Karpas-422 (cell line): ENCODE measurements around the gene NPM1. TPM values are rescaled to one million over a fixed set of nuclear protein-coding genes. Genes with fewer than 3 reads are reported as not detected.

Experiments used
- DNase-seq: peaks from one replicate; pipeline ENCODE4 v3.0.0-alpha.2; 2015
- H2AFZ ChIP-seq: fragments of 200-600 bp; sonication (generic); 2 replicates; pipeline ENCODE4 v1.6.1; 2014; ENCODE audit warnings: antibody characterized with exemption, low read length, mixed read lengths
- H3K27ac ChIP-seq: fragments of 200-600 bp; sonication (generic); 2 replicates; pipeline ENCODE4 v1.5.1; 2014; ENCODE audit warnings: mild to moderate bottlenecking, low read length, moderate library complexity
- H3K27me3 ChIP-seq: fragments of 200-600 bp; sonication (generic); 2 replicates; pipeline ENCODE4 v1.6.1; 2014; ENCODE audit warnings: low read length, mixed read lengths
- H3K36me3 ChIP-seq: fragments of 200-600 bp; sonication (generic); 2 replicates; pipeline ENCODE4 v1.6.1; 2014; ENCODE audit warnings: low read length, mixed read lengths; ENCODE audit not compliant: insufficient read depth
- H3K4me1 ChIP-seq: fragments of 200-600 bp; sonication (generic); 2 replicates; pipeline ENCODE4 v1.6.1; 2014; ENCODE audit warnings: mild to moderate bottlenecking, low read length, mixed read lengths
- H3K4me2 ChIP-seq: fragments of 200-600 bp; sonication (generic); 2 replicates; pipeline ENCODE4 v1.6.1; 2014; ENCODE audit warnings: low read length, low read depth, mild to moderate bottlenecking; ENCODE audit not compliant: poor library complexity, severe bottlenecking
- H3K4me3 ChIP-seq: fragments of 200-600 bp; sonication (generic); 2 replicates; pipeline ENCODE4 v1.5.1; 2014; ENCODE audit warnings: mild to moderate bottlenecking, antibody characterized with exemption, low read length, mixed read lengths
- H3K79me2 ChIP-seq: fragments of 200-600 bp; sonication (generic); 2 replicates; pipeline ENCODE4 v1.6.1; 2014; ENCODE audit warnings: mild to moderate bottlenecking, low read length, mixed read lengths
- H3K9ac ChIP-seq: fragments of 200-600 bp; sonication (generic); 2 replicates; pipeline ENCODE4 v1.6.0; 2014; ENCODE audit warnings: low read length
- H3K9me2 ChIP-seq: fragments of 200-600 bp; sonication (generic), shearing (Covaris generic); replicated peaks from 2 replicates; pipeline ENCODE4 v1.6.0; 2014; ENCODE audit warnings: mild to moderate bottlenecking, low read length, moderate library complexity; ENCODE audit not compliant: insufficient read depth
- H3K9me3 ChIP-seq: fragments of 300-700, 200-600 bp; sonication (generic); 2 replicates; pipeline ENCODE4 v1.6.1; 2014; ENCODE audit warnings: low read length, mixed read lengths
- H4K20me1 ChIP-seq: fragments of 200-600 bp; sonication (generic); 2 replicates; pipeline ENCODE4 v1.6.1; 2014; ENCODE audit warnings: mild to moderate bottlenecking, antibody characterized with exemption, low read length, low read depth; ENCODE audit not compliant: insufficient read depth
- total RNA-seq: library from RNA; depleted of rRNA; stranded (reverse); fragments of >200 nt; shearing (Covaris generic); gene quantifications from 2 replicates; pipeline ENCODE4 v1.2.3, GENCODE V29; 2014; ENCODE audit warnings: low replicate concordance

The NPM1 gene
- total RNA-seq, 1 experiment from 2014 or later, result 1,970 TPM

DNA sequence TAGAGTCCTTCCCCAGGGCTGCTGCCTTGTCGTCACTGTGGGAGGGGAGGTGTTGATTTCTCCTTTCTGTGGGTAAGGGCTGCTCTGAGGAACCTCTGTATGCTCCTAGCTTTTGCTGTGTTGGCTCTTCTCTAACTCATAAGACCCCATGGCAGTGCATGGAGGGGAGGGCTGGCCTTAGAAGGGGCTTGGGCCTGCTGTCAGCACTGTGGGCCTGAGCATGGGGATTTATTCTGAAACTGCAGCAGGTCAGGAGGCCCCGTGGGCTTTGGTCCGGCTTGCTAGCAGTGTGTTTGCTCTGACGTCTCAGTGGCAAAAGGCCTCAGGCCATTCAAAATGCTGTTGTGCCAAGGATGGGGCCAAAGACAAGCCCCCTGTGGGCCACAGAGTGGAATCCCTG, 38.6 kb downstream of the NPM1 start:
- Histone ChIP-seq H2AFZ (no peak overlapping the region), H3K4me3 (no peak overlapping the region), H3K9me2 (no peaks in the 10 kb centered on the region), H3K36me3 (no peaks in the 10 kb centered on the region), H3K9me3 (no peaks in the 10 kb centered on the region), H3K27ac (no peak overlapping the region), H3K27me3 (no peaks in the 10 kb centered on the region), H3K9ac (no peak overlapping the region), H4K20me1 (peaks cover 5% of the 10 kb centered on the region; the same call in 1 of the 2 replicates), H3K79me2 (no peaks in the 10 kb centered on the region), H3K4me1 (no peaks in the 10 kb centered on the region), H3K4me2 (no peak overlapping the region)
- DNase-seq, result no peak

GRCh38 chr5:171426680-171427079, 39.0 kb downstream of the NPM1 start:
- Histone ChIP-seq H3K9ac (no peak overlapping the region), H3K79me2 (no peaks in the 10 kb centered on the region), H3K27ac (no peak overlapping the region), H2AFZ (no peak overlapping the region), H3K36me3 (no peaks in the 10 kb centered on the region), H3K9me3 (no peaks in the 10 kb centered on the region), H4K20me1 (peaks cover 5% of the 10 kb centered on the region; the same call in 1 of the 2 replicates), H3K4me2 (no peak overlapping the region), H3K27me3 (no peaks in the 10 kb centered on the region), H3K4me3 (no peak overlapping the region), H3K4me1 (no peaks in the 10 kb centered on the region), H3K9me2 (no peaks in the 10 kb centered on the region)
- DNase-seq, result no peak

- DNase-seq, result no peak
- H3K27me3 ChIP-seq, result no peaks in the 10 kb centered on the region
- H3K4me2 ChIP-seq, result no peak overlapping the region
- no peaks in the 10 kb centered on the region for H3K36me3 ChIP-seq
- no peak overlapping the region for H3K4me3 ChIP-seq
- H3K9ac ChIP-seq, result no peak overlapping the region
- H3K27ac ChIP-seq, result no peak overlapping the region
- no peaks in the 10 kb centered on the region for H3K79me2 ChIP-seq
- no peaks in the 10 kb centered on the region for H3K9me2 ChIP-seq
- H2AFZ ChIP-seq, result no peak overlapping the region
- no peaks in the 10 kb centered on the region for H3K9me3 ChIP-seq
- peaks cover 5% of the 10 kb centered on the region; the same call in 1 of the 2 replicates for H4K20me1 ChIP-seq
- H3K4me1 ChIP-seq, result no peaks in the 10 kb centered on the region
Measured at GRCh38 chr5:171427318-171428167, 39.9 kb downstream of the NPM1 start.

- Histone ChIP-seq H3K9me2 (no peaks in the 10 kb centered on the region), H3K27me3 (no peaks in the 10 kb centered on the region), H3K4me3 (no peak overlapping the region), H3K27ac (no peak overlapping the region), H3K79me2 (no peaks in the 10 kb centered on the region), H3K4me1 (no peaks in the 10 kb centered on the region), H2AFZ (no peak overlapping the region), H3K36me3 (no peaks in the 10 kb centered on the region), H3K9me3 (no peaks in the 10 kb centered on the region), H4K20me1 (0 out of 2 replicates have a peak, but pooled peaks cover 5% of the 10 kb centered on the region), H3K4me2 (no peak overlapping the region), H3K9ac (no peak overlapping the region)
- no peak for DNase-seq
Measured at GRCh38 chr5:171428168-171428696, 40.6 kb downstream of the NPM1 start.

GRCh38 chr5:171428809-171429542, 41.3 kb downstream of the NPM1 start:
- H3K27me3 ChIP-seq, result no peaks in the 10 kb centered on the region
- no peaks in the 10 kb centered on the region for H3K9me2 ChIP-seq
- no peaks in the 10 kb centered on the region for H3K36me3 ChIP-seq
- no peak overlapping the region for H3K4me2 ChIP-seq
- no peak overlapping the region for H3K9ac ChIP-seq
- no peaks in the 10 kb centered on the region for H3K79me2 ChIP-seq
- no peak overlapping the region for H2AFZ ChIP-seq
- 0 out of 2 replicates have a peak, but pooled peaks cover 5% of the 10 kb centered on the region for H4K20me1 ChIP-seq
- no peak overlapping the region for H3K27ac ChIP-seq
- no peaks in the 10 kb centered on the region for H3K4me1 ChIP-seq
- DNase-seq, result no peak
- H3K4me3 ChIP-seq, result no peak overlapping the region
- H3K9me3 ChIP-seq, result no peaks in the 10 kb centered on the region

DNA sequence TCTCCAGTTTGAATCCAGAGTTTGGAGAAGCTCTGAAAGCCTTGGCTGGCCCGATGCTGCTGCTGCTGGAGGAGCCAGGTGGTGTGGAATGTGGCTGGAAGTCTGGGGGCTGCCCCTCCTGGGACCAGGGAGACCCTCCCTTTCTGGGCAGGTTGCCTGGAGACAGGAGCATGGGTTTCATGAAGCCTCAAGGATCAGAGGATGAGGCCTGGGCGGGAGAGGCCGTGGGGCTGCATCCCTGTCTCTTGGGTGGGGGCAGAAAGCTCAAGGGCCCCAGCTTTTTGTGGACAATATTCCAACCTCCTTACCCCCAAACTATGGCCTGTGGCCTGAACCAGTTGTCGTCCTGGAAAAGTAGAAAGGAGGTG, 41.9 kb downstream of the NPM1 start:
- no peak overlapping the region for H3K9ac ChIP-seq
- H3K79me2 ChIP-seq, result no peaks in the 10 kb centered on the region
- H3K9me3 ChIP-seq, result no peaks in the 10 kb centered on the region
- no peak overlapping the region for H3K4me2 ChIP-seq
- no peak overlapping the region for H3K27ac ChIP-seq
- H3K27me3 ChIP-seq, result no peaks in the 10 kb centered on the region
- no peak overlapping the region for H2AFZ ChIP-seq
- H3K36me3 ChIP-seq, result no peaks in the 10 kb centered on the region
- no peak overlapping the region for H3K4me3 ChIP-seq
- H3K9me2 ChIP-seq, result no peaks in the 10 kb centered on the region
- H3K4me1 ChIP-seq, result no peaks in the 10 kb centered on the region
- DNase-seq, result no peak
- 0 out of 2 replicates have a peak, but pooled peaks cover 5% of the 10 kb centered on the region for H4K20me1 ChIP-seq

DNA sequence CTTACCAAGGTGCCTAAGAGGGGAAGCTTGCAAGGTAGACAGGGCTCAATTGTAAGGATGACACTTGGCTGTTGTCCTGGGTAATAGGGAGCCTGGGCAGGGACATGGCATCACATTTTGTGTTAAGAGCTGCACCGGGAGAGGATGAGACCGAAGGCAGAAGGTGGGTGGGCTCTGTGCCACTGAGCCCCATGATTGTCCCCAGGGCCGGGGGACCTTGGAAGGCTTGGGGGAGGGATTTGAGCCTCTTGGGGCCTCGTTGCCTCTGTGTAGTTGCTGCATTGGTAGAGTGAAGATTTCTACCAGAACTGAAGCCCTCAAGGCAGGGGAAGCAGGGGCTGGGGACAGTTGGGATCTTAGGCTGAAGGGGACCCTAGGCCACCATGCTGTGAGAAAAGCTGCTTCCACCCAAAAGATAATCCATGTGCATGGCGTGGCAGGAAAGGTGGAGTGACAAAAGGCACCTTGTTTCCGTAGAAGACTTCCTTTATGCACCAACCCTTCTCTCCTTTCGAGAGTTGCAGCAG, 43.7 kb downstream of the NPM1 start:
- H4K20me1 ChIP-seq, result 0 out of 2 replicates have a peak, but pooled peaks cover 5% of the 10 kb centered on the region
- H3K27ac ChIP-seq, result no peak overlapping the region
- no peaks in the 10 kb centered on the region for H3K36me3 ChIP-seq
- H3K4me3 ChIP-seq, result no peak overlapping the region
- H3K9me3 ChIP-seq, result no peaks in the 10 kb centered on the region
- H3K4me2 ChIP-seq, result no peak overlapping the region
- DNase-seq, result no peak
- no peaks in the 10 kb centered on the region for H3K9me2 ChIP-seq
- no peaks in the 10 kb centered on the region for H3K4me1 ChIP-seq
- H2AFZ ChIP-seq, result no peak overlapping the region
- no peaks in the 10 kb centered on the region for H3K79me2 ChIP-seq
- H3K9ac ChIP-seq, result no peak overlapping the region
- no peaks in the 10 kb centered on the region for H3K27me3 ChIP-seq

GRCh38 chr5:171432076-171432475, 44.4 kb downstream of the NPM1 start:
- no peak for DNase-seq
- no peaks in the 10 kb centered on the region for H3K9me3 ChIP-seq
- no peaks in the 10 kb centered on the region for H3K27me3 ChIP-seq
- 0 out of 2 replicates have a peak, but pooled peaks cover 5% of the 10 kb centered on the region for H4K20me1 ChIP-seq
- no peaks in the 10 kb centered on the region for H3K36me3 ChIP-seq
- no peaks in the 10 kb centered on the region for H3K9me2 ChIP-seq
- no peak overlapping the region for H2AFZ ChIP-seq
- no peak overlapping the region for H3K9ac ChIP-seq
- no peak overlapping the region for H3K4me3 ChIP-seq
- no peaks in the 10 kb centered on the region for H3K79me2 ChIP-seq
- H3K4me2 ChIP-seq, result no peak overlapping the region
- H3K27ac ChIP-seq, result no peak overlapping the region
- H3K4me1 ChIP-seq, result no peaks in the 10 kb centered on the region
